Osteocyte (in vitro differentiated cells): ENCODE measurements around the gene RPS28. TPM values are rescaled to one million over a fixed set of nuclear protein-coding genes. Genes with fewer than 3 reads are reported as not detected.

Experiments
- DNase-seq: peaks from one replicate; pipeline ENCODE4 v3.0.0; 2021; ENCODE audit warnings: mixed read lengths; ENCODE audit not compliant: unreplicated experiment; ENCODE audit errors: extremely low spot score
- H3K27ac Mint-ChIP-seq: one replicate; pipeline ENCODE4 v1.8.0; 2021; ENCODE audit warnings: mild to moderate bottlenecking, mixed read lengths; ENCODE audit not compliant: unreplicated experiment
- H3K27me3 Mint-ChIP-seq: one replicate; pipeline ENCODE4 v1.8.0; 2021; ENCODE audit warnings: mixed read lengths; ENCODE audit not compliant: unreplicated experiment
- H3K36me3 Mint-ChIP-seq: one replicate; pipeline ENCODE4 v1.8.0; 2021; ENCODE audit warnings: mixed read lengths; ENCODE audit not compliant: unreplicated experiment
- H3K4me1 Mint-ChIP-seq: one replicate; pipeline ENCODE4 v1.8.0; 2021; ENCODE audit warnings: mixed read lengths; ENCODE audit not compliant: unreplicated experiment
- H3K4me3 Mint-ChIP-seq: one replicate; pipeline ENCODE4 v1.8.0; 2021; ENCODE audit warnings: mild to moderate bottlenecking, moderate library complexity, mixed read lengths; ENCODE audit not compliant: unreplicated experiment
- H3K9me3 Mint-ChIP-seq: one replicate; pipeline ENCODE4 v1.8.0; 2021; ENCODE audit warnings: mixed read lengths; ENCODE audit not compliant: unreplicated experiment
- total RNA-seq: library from RNA; stranded (reverse); gene quantifications from 2 replicates; pipeline ENCODE4 v1.2.1, GENCODE V29; 2021
- TF ChIP-seq, protein P1 (sequence below): fragments of 200-600 bp; sonication (generic); IDR thresholded peaks from 2 replicates; pipeline ENCODE4 v1.5.0; 2021; ENCODE audit warnings: antibody characterized with exemption, mild to moderate bottlenecking, moderate library complexity

Gene RPS28
- total RNA-seq, 1 donor from 2014 or later: 1,597 TPM

DNA sequence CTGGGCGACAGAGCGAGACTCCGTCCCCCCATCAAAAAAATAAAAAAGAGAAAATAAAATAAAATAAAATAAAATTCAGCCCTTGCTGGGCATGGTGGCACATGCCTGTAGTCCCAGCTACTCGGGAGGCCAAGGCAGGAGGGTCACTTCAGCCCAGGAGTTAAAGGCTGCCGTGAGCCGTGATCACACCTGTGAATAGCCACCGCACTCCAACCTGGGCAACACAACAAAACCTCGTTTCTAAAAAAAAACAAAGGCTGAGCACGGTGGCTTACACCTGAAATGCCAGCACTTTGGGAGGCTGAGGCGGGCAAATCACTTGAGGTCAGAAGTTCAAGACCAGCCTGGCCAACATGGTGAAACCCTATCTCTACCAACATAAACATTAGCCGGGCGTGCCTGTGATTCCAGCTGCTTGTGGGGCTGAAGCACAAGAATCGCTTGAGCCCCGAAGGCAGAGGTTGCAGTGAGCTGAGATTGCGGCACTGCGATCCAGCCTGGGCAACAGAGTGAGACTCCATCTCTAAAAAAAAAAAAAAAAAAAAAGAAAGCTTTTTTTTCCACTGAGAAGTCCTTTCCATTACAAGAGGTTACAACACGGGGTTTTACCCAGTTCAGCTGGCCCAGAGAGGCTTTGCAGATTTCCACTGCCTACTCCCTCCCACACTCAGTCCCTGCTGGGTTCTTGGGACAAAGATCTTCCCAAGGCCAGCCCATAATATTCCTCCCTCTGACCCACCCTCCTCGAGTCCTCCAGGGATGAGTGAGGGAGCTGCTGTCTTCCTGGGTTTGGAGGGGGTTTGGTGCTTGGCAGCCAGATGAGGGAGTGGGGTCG is 49.1 kb downstream of the RPS28 start:
- Mint-ChIP-seq H3K9me3 (no peaks in the 10 kb centered on the region), H3K4me1 (peaks cover 26% of the 10 kb centered on the region), H3K36me3 (peaks cover 10% of the 10 kb centered on the region), H3K27ac (no peak overlapping the region), H3K4me3 (no peak overlapping the region), H3K27me3 (no peaks in the 10 kb centered on the region)
- DNase-seq: no peak
- TF ChIP-seq, protein P1, sequence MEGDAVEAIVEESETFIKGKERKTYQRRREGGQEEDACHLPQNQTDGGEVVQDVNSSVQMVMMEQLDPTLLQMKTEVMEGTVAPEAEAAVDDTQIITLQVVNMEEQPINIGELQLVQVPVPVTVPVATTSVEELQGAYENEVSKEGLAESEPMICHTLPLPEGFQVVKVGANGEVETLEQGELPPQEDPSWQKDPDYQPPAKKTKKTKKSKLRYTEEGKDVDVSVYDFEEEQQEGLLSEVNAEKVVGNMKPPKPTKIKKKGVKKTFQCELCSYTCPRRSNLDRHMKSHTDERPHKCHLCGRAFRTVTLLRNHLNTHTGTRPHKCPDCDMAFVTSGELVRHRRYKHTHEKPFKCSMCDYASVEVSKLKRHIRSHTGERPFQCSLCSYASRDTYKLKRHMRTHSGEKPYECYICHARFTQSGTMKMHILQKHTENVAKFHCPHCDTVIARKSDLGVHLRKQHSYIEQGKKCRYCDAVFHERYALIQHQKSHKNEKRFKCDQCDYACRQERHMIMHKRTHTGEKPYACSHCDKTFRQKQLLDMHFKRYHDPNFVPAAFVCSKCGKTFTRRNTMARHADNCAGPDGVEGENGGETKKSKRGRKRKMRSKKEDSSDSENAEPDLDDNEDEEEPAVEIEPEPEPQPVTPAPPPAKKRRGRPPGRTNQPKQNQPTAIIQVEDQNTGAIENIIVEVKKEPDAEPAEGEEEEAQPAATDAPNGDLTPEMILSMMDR: no peak

DNA sequence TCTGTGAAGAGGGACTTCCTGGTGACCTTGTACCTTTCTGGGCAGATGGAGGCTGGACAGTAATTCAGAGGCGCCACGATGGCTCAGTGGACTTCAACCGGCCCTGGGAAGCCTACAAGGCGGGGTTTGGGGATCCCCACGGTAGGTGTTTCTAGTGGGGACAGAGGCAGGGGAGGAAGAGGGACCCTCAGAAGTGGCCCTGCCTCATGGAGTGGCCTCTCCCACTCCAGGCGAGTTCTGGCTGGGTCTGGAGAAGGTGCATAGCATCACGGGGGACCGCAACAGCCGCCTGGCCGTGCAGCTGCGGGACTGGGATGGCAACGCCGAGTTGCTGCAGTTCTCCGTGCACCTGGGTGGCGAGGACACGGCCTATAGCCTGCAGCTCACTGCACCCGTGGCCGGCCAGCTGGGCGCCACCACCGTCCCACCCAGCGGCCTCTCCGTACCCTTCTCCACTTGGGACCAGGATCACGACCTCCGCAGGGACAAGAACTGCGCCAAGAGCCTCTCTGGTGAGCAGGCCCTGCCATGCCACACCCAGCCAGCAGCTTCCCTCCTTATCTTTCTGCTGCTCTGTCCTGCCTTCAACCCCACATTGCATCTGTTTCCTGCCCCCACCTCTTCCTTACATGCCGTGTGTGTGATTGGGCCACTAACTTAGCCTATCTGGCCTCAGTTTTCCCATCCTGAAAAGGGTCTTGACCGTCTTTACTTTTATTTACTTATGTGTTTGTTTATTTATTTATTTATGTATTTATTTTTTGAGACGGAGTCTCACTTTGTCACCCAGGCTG is 49.9 kb downstream of the RPS28 start:
- no peaks in the 10 kb centered on the region for H3K27me3 Mint-ChIP-seq
- DNase-seq: no peak
- H3K4me3 Mint-ChIP-seq: no peak overlapping the region
- H3K27ac Mint-ChIP-seq: no peak overlapping the region
- no peaks in the 10 kb centered on the region for H3K9me3 Mint-ChIP-seq
- TF ChIP-seq, protein P1: no peak
- peaks cover 21% of the 10 kb centered on the region for H3K4me1 Mint-ChIP-seq
- H3K36me3 Mint-ChIP-seq: peaks cover 10% of the 10 kb centered on the region

Other genes with a start within 250 kb of the RPS28 start
- 0.19 and 0.42 TPM in 2 replicates for gene FBN3, start 171.9 kb upstream of the RPS28 start, total RNA-seq
- 16.4 and 16.7 TPM in 2 replicates for gene CERS4, start 112.1 kb upstream of the RPS28 start, total RNA-seq
- 41.9 and 44.5 TPM in 2 replicates for gene CD320, start 13.1 kb upstream of the RPS28 start, total RNA-seq
- 29.8 and 35.4 TPM in 2 replicates for gene NDUFA7, start 121 bp upstream of the RPS28 start, total RNA-seq
- gene KANK3, start 21.8 kb downstream of the RPS28 start, total RNA-seq: 0.30 TPM in 1 of 2 replicates, not detected in the other
- gene ANGPTL4, start 42.7 kb downstream of the RPS28 start, total RNA-seq: 6.5 and 8.6 TPM in 2 replicates
- gene RAB11B, start 68.9 kb downstream of the RPS28 start, total RNA-seq: 126 and 130 TPM in 2 replicates
- 45.0 and 50.6 TPM in 2 replicates for gene MARCHF2, start 91.8 kb downstream of the RPS28 start, total RNA-seq
- gene HNRNPM, start 123.5 kb downstream of the RPS28 start, total RNA-seq: 154 and 156 TPM in 2 replicates
- 0.24 and 0.42 TPM in 2 replicates for gene PRAM1, start 181.1 kb downstream of the RPS28 start, total RNA-seq
- 23.9 and 29.9 TPM in 2 replicates for gene ZNF414, start 192.7 kb downstream of the RPS28 start, total RNA-seq